HEK293T (cell line): ENCODE results near the gene PSMA4.

ENCODE experiments used
- BHLHE40 ChIP-seq: fragments of 450-650 bp; IDR thresholded peaks from 2 replicates; pipeline ENCODE4 v1.6.1; 2016; ENCODE audit warnings: mild to moderate bottlenecking, moderate library complexity, borderline replicate concordance
- ELF4 ChIP-seq: fragments of 450-650 bp; IDR thresholded peaks from 2 replicates; pipeline ENCODE4 v1.6.1; 2017; ENCODE audit warnings: antibody characterized with exemption
- FOXA1 ChIP-seq: fragments of 450-650 bp; IDR thresholded peaks from 2 replicates; pipeline ENCODE4 v1.6.1; 2016; ENCODE audit warnings: mild to moderate bottlenecking
- FOXK2 ChIP-seq: fragments of 450-650 bp; IDR thresholded peaks from 2 replicates; pipeline ENCODE4 v1.6.1; 2016; ENCODE audit warnings: mild to moderate bottlenecking
- FOXM1 ChIP-seq: fragments of 450-650 bp; IDR thresholded peaks from 2 replicates; pipeline ENCODE4 v1.6.1; 2017; ENCODE audit warnings: mild to moderate bottlenecking, borderline replicate concordance
- L3MBTL2 ChIP-seq: fragments of 450-650 bp; conservative IDR thresholded peaks from 2 replicates; pipeline ENCODE4 v1.6.1; 2016; ENCODE audit warnings: mild to moderate bottlenecking
- LEF1 ChIP-seq: fragments of 450-650 bp; IDR thresholded peaks from 2 replicates; pipeline ENCODE4 v1.6.1; 2017; ENCODE audit warnings: mild to moderate bottlenecking, borderline replicate concordance
- NFRKB ChIP-seq: fragments of 450-650 bp; IDR thresholded peaks from 2 replicates; pipeline ENCODE4 v1.6.1; 2016; ENCODE audit warnings: mild to moderate bottlenecking, moderate library complexity
- PKNOX1 ChIP-seq: fragments of 450-650 bp; IDR thresholded peaks from 2 replicates; pipeline ENCODE4 v1.6.1; 2016
- SP1 ChIP-seq: fragments of 450-650 bp; IDR thresholded peaks from 2 replicates; pipeline ENCODE4 v1.6.1; 2017
- SUZ12 ChIP-seq: fragments of 450-650 bp; IDR thresholded peaks from 2 replicates; pipeline ENCODE4 v1.6.1; 2016; ENCODE audit warnings: mild to moderate bottlenecking
- TARDBP ChIP-seq: fragments of 450-650 bp; IDR thresholded peaks from 2 replicates; pipeline ENCODE4 v1.6.1; 2016
- ZNF384 ChIP-seq: fragments of 450-650 bp; IDR thresholded peaks from 2 replicates; pipeline ENCODE4 v1.6.1; 2016

GRCh38 chr15:78561490-78561889, 21.2 kb downstream of the PSMA4 start:
- TF ChIP-seq ELF4 (no peak), L3MBTL2 (no peak), BHLHE40 (no peak), SP1 (no peak), NFRKB (no peak), PKNOX1 (no peak), TARDBP (no peak), ZNF384 (no peak), SUZ12 (no peak), FOXK2 (no peak), FOXA1 (no peak), FOXM1 (no peak), LEF1 (no peak)
